Measurements from ENCODE around the gene TMEM139. TPM values are rescaled to one million over a fixed set of nuclear protein-coding genes. Genes with fewer than 3 reads are reported as not detected.

TMEM139 gene
- polyA plus RNA-seq, 1 of the 3 experiments (the other 2 are of a cell fraction), result 0.05 TPM

DNA sequence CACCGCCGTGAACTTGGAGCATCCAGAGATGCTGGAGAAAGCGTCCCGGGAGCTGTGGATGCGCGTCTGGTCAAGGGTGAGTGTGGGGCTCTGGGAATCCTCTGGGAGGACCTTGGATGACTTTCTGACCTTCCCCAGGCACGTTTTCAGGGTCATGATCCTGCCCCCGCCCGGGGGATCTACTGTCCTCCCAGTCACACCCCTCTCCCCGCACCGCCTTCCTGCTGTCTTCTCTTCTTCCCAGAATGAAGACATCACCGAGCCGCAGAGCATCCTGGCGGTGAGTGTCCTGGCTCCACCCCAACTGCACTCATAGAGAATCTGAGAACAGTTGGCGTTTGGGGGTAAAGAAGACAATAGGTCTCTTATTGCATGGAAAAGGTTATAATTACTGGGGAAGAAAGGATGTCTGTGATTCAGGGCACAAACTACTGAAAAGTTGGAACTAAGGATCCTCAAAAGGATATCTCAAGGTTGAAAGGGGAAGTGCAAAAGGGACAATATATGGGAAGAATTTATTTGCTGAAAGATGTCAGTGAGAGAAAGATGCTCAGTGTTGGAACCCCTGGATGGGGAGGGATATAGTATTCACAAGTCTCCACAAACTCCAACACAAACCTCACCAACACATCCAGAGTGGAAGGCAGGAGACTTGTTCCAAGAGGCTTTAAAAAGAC, 19.6 kb upstream of the TMEM139 start:
- Histone ChIP-seq H3F3A (replicated peaks; ENCODE audit: insufficient read depth) (no peaks in the 10 kb centered on the region), H3K9me2 (no peaks in the 10 kb centered on the region), H2AFZ (ENCODE audit: low read depth) (no peak overlapping the region), H3K4me3 (ENCODE audit: low read depth in 2 of 2, low read length in 1 of 2) (no peak overlapping the region), H3K9ac (no peak overlapping the region), H3K4me2 (peak overlapping the region; percentile 91; the same call in 1 of the 2 replicates), H3K9me3 (no peaks in the 10 kb centered on the region), H3K79me2 (ENCODE audit: insufficient read depth) (peaks cover 23% of the 10 kb centered on the region), H3K27me3 (ENCODE audit: insufficient read depth) (no peaks in the 10 kb centered on the region), H3K27ac (ENCODE audit: low read depth in 2 of 2, low read length in 1 of 2) (no peak overlapping the region), H4K20me1 (ENCODE audit: insufficient read depth) (no peaks in the 10 kb centered on the region), H3K4me1 (ENCODE audit: control insufficient read depth in 1 of 2, insufficient read depth in 2 of 2, low read depth in 1 of 2, low read length in 1 of 2) (peaks cover 7 to 12% of the 10 kb centered on the region in 2 experiments; a peak in 2 of 4 replicates), H3K36me3 (replicated peaks in 1 of 2; ENCODE audit: control insufficient read depth in 1 of 2, insufficient read depth in 2 of 2, low read length in 1 of 2) (peaks cover 38 to 45% of the 10 kb centered on the region in 2 experiments)
- ChIA-PET CTCF (interaction anchor here (1.1 to 3.9 kb wide), 6 partner anchors 22 to 152 kb away, joined by 3 to 17 read pairs (median 12); partner anchors contain the start of gene CASP2), POLR2A (no interaction called here)
- TF ChIP-seq EP300 (IDR thresholded peaks at IDR 0.05; ENCODE audit: borderline replicate concordance in 1 of 2, low read depth in 1 of 2, low read length in 1 of 2), result no peak
- DNase-seq, result no peak
- 96% methylated on average over 15 of the region's 15 CpGs for WGBS (ENCODE audit: low lambda C conversion rate)

GRCh38 chr7:143269251-143269650, 15.5 kb upstream of the TMEM139 start:
- Histone ChIP-seq H3K36me3 (replicated peaks in 1 of 2; ENCODE audit: control insufficient read depth in 1 of 2, insufficient read depth in 2 of 2, low read length in 1 of 2) (peaks cover 38 to 45% of the 10 kb centered on the region in 2 experiments), H3K4me2 (no peak overlapping the region)
- WGBS (ENCODE audit: low lambda C conversion rate), result 92% methylated on average over 5 of the region's 5 CpGs

More at GRCh38 chr7:143269251-143269650, 15.5 kb upstream of the TMEM139 start:
- Histone ChIP-seq H3K27ac (ENCODE audit: low read depth in 2 of 2, low read length in 1 of 2) (no peak overlapping the region), H3K4me3 (ENCODE audit: low read depth in 2 of 2, low read length in 1 of 2) (no peak overlapping the region), H3K79me2 (ENCODE audit: insufficient read depth) (peaks cover 15% of the 10 kb centered on the region; the same call in 1 of the 2 replicates), H3K9me3 (no peaks in the 10 kb centered on the region), H3K9ac (no peak overlapping the region), H4K20me1 (ENCODE audit: insufficient read depth) (no peaks in the 10 kb centered on the region), H2AFZ (ENCODE audit: low read depth) (no peak overlapping the region), H3F3A (replicated peaks; ENCODE audit: insufficient read depth) (no peaks in the 10 kb centered on the region), H3K9me2 (no peaks in the 10 kb centered on the region), H3K27me3 (ENCODE audit: insufficient read depth) (no peaks in the 10 kb centered on the region), H3K4me1 (ENCODE audit: control insufficient read depth in 1 of 2, insufficient read depth in 2 of 2, low read depth in 1 of 2, low read length in 1 of 2) (peaks cover 4 to 9% of the 10 kb centered on the region in 2 experiments; a peak in 2 of 4 replicates)
- no peak for DNase-seq
- POLR2A ChIA-PET, result no interaction called here
- CTCF ChIA-PET, result interaction anchor here (0.8 to 1.9 kb wide), 2 partner anchors 14 to 29 kb away, joined by 4 read pairs; no protein-coding TSS in a partner anchor
- TF ChIP-seq GATA2 (CRISPR knock-in tag; IDR thresholded peaks at IDR 0.05), result no peak
- no peak for TF ChIP-seq YY1 (IDR thresholded peaks at IDR 0.05; ENCODE audit: low read depth)
- TF ChIP-seq ELF1 (IDR thresholded peaks at IDR 0.05), result no peak
- no peak for TF ChIP-seq RXRA (IDR thresholded peaks at IDR 0.05; ENCODE audit: borderline replicate concordance, low read depth)
- TF ChIP-seq MXI1 (IDR thresholded peaks at IDR 0.05; ENCODE audit: low read depth, low read length), result no peak
- no peak for TF ChIP-seq EP300 (IDR thresholded peaks at IDR 0.05; ENCODE audit: borderline replicate concordance in 1 of 2, low read depth in 1 of 2, low read length in 1 of 2)
- TF ChIP-seq MEF2A (IDR thresholded peaks at IDR 0.05; ENCODE audit: borderline replicate concordance, low read depth), result no peak
- TF ChIP-seq, protein P1, sequence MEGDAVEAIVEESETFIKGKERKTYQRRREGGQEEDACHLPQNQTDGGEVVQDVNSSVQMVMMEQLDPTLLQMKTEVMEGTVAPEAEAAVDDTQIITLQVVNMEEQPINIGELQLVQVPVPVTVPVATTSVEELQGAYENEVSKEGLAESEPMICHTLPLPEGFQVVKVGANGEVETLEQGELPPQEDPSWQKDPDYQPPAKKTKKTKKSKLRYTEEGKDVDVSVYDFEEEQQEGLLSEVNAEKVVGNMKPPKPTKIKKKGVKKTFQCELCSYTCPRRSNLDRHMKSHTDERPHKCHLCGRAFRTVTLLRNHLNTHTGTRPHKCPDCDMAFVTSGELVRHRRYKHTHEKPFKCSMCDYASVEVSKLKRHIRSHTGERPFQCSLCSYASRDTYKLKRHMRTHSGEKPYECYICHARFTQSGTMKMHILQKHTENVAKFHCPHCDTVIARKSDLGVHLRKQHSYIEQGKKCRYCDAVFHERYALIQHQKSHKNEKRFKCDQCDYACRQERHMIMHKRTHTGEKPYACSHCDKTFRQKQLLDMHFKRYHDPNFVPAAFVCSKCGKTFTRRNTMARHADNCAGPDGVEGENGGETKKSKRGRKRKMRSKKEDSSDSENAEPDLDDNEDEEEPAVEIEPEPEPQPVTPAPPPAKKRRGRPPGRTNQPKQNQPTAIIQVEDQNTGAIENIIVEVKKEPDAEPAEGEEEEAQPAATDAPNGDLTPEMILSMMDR (IDR thresholded peaks at IDR 0.05), result no peak
- TF ChIP-seq CHD2 (IDR thresholded peaks at IDR 0.05; ENCODE audit: low read length, partially characterized antibody), result no peak
- TF ChIP-seq TAF1 (IDR thresholded peaks at IDR 0.05; ENCODE audit: borderline replicate concordance, low read depth, low read length), result no peak
- TF ChIP-seq NFIC (IDR thresholded peaks at IDR 0.05; ENCODE audit: borderline replicate concordance), result no peak
- TF ChIP-seq JUND (IDR thresholded peaks at IDR 0.05), result no peak
